Dedifferentiated amniotic fluid mesenchymal stem cell (primary cell): ENCODE measurements around the gene MAD1L1.

Experiments used
- DNase-seq: peaks from one replicate; pipeline ENCODE4 v3.0.0-alpha.2; 2016; ENCODE audit errors: extremely low spot score

The MAD1L1 gene

DNA sequence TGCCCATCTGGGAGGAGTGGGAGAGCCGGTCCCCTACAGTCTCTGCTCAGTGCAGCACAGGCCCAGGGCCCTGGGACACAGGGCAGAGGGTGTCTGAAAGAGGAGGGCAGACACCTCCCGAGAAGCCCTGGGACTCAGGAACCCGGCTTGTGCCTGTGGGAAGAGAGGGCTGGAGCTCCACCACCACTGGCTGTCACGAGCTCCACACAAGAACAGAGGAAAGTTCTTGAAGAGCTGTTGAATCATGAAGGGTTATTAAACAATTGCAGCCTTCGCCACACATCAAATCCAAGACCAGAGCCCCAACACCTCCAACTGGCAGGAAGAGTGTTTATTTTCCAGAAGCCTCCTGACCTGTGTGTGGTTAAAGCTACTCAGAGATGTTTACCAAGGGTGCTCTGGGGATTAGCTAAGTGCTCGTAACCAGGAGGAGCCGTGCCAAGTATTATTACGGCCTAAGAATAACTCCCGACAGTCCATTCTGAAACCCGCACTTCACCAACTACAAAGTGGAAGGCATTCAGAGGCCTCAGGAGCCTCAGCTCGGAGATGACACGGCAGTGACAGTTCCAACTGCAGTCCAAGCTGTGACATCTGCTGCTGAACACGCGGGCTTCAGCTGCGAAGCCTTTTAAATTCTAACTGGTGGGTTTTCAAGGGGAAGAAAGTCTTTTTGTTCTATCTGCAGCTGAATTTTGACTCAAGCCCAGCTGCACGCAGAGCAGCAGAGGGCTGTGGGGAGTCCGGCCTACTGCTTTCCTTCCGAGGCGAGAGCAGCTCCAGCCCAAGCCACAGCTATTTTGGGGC lies 75.1 kb downstream of the MAD1L1 start:
- no peak for DNase-seq

DNA sequence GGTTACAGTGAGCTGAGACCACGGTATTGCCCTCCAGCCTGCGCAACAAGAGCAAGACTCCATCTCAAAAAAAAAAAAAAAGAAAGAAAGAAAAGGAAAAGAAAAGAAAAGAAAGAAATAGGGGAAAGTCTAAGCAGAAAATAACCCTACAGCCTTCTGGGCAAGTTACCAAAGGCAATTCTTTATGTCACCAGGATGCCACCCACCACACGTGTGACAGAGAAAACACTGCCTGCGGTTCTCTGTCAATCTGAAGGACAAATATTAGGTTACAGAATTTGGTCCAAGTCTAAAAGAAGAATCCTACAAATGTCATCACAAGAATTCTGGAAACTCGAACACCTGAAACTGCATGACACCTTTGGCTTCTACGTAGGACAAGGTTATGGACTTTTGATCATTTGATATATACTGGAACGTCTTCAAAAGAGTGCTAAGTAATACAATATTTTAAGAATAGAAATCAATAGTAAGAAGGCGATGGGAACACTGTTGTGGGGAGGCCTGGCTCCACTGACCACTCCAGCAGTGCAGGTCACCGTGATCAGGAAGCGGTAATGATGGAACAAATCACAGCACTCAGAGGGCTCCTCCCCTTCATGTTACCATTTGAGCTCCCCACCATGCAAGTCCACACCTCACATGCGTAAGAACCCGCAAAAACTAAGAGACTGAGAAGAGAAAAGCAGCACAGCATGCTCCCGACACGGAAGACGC lies 75.8 kb downstream of the MAD1L1 start:
- DNase-seq = no peak

DNA sequence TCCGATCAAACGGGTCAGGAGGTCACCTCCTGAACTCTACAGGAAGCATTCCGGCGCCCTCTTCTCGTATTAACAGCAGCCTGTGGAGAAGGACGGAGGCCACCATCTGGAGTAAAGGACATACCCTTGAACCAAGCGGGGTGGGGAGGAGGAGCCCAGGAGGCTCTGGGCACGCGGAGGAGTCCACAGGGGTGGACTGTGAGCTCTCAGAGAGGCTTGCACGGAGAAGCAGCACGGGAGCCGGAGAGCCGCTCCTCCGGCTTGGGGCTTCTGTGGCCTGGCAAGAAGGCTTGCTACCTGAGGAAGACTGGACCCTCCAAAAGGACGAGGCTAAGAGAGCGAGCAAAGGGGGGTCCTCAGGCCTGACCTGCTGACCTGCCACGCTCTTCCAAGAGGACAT lies 77.9 kb downstream of the MAD1L1 start:
- DNase-seq = no peak

DNA sequence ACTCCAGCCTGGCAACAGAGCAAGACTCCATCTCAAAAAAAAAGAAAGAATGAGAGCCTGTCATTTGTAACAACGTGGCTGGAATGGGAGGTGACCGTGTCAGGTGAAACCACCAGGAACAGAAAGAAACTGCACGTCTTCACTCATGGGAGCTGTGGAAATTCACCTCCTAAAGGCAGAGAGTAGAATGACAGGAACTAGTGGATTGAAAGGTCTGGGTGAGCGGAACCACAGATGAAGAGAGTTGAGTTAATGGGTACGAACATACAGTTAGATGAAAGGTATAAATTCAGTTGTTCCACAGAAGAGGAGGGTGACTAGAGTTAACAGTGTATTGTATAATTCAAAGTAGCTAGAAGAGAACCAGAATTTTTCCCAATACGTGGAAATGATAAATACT lies 78.6 kb downstream of the MAD1L1 start:
- DNase-seq = no peak

DNA sequence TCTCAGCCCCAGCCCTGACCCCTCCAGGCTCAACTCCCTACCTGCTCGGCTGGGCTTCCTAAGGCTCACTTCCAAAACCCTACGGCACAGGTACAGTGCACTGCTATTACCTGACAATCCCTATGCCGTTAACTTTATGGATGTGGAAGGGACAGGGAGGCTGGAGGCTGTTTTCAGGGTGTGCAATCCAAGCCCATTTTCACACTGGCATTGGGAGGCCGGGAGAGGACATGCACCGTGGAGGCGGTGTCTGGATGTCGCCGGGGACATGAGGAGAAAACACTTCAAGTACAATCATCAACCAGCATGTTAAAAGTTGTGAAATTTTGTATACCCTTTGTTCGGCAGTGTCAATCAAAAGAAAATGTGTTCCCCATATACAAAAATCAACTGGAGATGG lies 80.1 kb downstream of the MAD1L1 start:
- DNase-seq = no peak

DNA sequence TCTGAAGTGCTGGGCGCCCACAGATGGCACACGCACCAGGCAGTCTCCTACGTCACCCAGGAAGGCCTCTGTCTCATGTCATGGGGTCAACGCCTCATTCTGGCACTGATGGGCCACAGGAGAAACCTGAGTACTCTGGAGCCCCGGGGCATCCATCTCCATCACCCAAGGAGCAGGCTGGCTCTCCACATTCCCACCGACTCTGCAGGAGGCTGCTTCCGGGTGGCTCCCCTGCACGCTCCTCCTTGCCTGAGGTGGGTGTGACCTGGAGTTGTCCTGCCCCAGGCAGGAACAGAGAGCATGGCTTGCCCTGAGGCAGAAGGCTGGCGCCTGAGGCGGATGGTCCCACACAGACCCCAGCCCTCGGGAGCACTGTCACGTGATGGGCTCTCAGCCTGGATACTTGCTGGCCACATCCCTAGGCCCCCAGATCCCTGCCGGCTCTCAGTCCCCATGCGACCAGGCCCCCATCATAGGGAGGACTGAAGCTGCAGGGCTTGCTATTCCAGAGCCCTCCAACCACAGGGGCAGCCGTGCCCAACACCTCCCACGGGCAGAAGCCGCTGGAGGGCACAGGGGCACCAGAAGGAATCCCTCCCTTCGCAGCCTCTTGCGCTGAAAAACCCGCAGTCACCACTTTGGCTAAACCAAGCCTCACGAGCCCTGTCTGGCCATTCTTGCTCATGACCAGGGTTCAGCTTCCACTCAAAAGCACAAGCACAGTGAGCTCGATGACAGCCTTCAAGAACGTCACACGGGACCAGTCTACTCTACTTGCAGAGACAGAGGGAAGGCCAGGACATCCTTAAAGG lies 80.7 kb downstream of the MAD1L1 start:
- no peak for DNase-seq

DNA sequence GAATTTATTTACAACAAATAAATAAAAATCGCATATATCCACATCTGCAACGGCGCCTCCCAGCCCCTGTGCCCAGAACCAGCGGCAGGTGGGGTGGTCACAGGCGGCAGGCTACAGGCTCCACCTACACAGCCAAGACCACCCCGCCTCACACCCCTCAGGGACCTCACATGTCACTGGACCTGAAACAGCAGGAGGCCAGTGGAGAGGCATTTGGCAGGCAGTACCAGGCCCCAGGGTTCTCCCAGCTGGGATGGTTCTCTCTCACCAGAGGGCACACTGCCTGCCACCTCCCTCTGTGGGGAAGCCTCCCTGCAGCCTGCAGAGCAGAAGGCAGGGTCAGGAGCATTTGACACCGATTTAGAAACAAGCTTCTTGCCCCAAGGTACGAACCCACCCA lies 81.5 kb downstream of the MAD1L1 start:
- no peak for DNase-seq

DNA sequence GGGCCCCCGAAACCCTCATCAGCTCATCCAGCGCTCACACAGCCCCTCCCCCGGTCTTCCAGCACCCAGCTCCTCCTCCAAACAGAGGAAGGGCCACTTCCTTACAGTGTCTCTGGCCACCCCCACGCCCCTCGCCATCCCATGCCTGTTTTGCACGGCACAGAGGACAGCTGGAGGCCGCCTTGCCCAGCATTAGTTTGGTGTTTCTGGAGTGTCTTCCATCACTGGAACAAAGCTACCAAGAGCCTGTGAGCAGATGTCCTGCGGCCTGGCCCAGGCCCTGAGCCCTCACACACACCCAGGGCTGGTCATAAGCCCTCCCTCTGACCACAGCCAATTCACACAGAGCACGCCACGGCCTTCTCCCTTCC lies 82.3 kb downstream of the MAD1L1 start:
- no peak for DNase-seq

DNA sequence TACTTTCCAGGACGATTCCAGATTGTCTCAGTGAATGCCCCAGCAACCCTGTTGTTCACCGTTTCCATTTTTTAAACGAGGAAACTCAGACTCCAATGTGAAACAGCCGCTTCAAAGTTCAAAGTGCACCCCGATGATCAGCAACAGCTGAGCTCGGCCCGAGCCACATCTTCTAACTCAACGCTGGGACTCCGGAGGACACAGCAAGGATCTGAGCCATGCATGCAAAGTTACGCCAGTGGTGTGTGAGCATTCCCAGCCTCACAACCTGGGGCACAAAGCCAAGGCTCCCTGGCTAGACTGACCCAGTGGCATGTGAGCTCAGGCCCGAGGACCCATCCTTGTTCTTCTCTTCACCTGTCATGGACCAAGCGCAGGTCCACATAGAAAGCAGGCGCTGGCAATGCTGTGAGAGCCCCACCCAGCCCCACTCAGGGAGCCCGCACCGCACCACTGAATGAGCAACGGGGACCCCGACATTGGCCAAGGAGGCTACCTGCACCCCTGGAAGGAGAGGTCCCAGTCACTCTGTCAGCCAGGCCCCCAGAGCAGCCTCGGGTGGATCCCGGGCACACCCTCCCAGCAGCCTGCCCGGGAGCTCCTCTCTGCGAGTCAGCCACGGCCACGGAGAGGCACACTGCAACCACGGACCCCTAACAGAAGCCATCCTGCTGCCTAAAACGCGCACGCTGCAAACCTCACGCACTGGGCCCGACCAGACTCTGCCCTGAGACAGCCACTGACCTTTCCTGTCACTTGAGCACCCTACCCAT lies 82.9 kb downstream of the MAD1L1 start:
- DNase-seq = no peak

DNA sequence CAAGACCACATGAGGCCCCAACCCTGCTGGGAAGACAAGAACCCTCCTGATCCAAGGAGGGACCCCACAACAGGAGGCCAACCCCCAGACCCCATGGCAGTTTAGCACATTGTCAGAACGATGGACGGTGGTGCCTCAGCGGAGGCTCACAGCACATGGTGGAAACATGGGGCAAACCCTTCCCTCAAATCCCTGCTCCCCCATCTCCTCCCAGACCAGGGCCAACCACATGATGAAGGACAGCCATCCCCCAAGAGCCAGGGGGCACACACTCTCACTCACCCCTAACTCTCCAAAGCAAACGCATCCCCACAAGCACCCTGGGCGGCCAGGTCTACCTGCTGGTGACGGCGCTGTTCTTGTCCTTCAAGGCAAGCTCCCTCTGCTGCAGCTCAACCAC lies 83.9 kb downstream of the MAD1L1 start:
- no peak for DNase-seq

DNA sequence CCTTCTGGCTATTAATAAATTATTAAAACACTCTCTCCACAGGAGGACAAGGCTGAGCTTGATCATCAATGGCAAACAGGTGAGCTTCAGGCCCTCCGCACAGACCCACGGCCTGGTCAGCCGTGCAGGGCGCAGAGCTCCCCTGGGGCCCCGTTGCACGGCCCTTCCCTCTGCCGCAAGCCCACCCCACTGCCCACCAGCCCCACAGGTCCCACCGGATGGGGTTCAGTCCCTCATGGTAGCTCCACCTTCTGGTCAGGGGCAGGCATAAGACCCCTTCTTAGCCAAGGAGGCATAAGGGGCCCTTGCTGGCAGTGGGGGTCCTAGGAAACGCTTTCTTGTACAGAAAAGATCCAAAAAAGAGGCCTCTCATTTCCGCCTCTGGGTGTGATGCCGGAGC lies 84.6 kb downstream of the MAD1L1 start:
- no peak for DNase-seq

DNA sequence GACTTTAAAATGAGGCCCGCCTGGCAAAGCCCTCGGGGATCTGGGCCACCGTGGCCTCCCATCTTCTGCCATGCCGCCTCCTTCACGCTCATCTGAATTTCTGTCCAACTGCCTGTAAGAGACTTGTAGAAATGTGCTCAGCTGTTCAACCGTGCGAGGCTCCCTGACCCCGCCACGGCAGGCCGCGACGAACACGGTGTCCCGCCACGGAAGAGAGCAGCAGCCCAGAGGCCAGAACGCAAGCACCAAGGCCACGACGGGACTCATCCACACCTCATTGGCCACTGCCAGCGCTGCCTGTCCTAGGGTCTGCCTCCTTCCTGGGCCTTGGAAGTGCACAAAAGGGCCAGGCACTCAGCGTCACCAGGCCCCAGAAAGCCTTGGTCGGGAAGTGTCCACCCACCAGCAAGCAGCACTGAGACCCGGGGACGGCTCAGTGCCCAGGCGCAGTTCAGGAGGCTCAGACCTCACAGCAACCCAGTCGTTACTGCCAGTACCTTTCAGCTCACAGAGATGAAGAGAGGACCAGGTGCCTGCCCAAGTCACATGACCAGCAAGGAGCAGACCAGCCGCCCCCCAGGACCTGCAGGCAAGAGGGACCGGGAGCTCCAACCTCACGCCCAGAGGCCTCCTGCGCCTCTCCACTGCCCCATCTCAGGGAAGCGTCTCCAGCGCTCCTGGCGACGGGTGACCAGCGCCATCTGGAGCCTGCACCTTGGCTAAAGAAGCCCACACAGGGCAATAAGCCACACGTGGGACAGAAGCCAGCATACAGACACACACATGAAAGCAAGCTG lies 85.9 kb downstream of the MAD1L1 start:
- DNase-seq = no peak

DNA sequence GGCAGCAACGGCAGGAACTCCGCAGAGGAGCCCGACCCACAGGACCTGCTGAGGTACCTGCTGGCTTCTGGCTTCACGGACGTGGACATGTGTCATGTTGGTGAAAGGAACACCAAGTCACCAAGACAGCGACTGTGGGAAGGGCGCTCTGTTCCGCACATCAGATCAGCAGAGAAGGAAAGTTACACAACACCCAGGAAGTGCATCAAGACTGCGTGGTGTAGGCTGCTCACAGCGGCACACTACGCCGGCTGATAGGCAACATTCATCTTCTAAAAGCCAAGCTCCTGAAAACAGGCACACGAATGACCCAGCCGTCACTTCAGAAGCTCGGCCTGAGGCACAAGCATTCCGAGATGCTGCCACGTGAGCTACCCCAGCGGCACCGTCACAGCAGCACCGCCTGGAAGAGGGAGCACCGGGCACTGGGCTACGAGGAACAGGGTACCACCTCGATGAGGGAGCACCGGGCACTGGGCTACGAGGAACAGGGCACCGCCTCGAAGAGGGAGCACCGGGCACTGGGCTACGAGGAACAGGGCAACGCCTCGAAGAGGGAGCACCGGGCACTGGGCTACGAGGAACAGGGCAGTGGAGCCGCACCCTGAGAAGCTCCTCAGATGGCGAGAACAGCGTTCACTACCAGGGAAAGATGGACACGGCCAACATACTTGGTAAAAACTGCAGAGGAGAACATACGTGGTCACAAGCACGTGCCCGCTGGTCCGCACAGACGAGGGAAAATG lies 86.7 kb downstream of the MAD1L1 start:
- DNase-seq = no peak

DNA sequence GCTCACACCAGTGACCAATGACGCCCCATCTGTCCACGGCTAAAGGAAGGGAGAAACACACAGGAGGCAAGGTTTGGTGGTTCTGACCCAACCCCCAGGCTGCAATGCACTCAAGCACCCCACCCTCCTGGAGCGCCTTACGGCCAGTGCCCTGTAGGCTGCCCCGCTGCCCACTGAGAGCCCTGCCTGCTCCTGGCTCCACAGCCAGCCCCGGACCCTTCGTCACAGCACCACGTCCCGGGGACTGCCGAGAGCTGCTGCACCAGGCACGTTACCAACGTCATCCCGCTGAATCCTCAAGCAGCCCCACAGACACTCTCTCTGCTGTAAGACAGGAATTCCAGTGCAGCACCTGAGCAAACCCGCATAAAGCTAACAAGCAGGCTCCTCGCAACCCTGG lies 87.8 kb downstream of the MAD1L1 start:
- DNase-seq = no peak

DNA sequence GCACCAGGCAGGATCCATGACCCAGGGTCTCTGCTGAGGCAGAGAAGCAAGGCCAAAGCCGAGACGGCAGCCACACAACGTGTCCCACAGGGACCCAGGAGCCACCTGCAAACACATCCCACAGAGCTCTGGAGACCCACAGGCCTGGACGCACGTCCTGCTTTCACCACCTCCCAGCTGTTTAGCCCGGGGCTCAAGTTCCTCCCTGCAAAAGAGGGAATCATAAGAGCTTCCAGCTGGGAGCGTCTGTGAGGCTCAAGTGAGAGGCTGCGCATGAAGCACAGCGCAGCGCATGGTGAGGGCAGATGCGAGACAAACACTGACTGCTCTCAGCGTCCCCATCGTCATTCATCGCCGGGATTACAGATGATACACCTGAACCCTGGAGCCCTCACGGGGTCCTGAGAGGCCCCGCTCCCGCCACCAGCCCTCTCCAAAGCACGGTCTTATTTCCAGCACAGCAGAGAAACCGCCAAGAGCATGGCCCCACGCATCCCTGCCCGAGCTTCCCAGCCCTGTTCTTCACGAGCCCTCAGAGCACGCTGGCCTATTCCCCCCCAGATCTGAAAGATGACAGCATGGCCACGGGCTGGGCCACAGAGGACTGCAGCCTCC lies 88.7 kb downstream of the MAD1L1 start:
- DNase-seq = no peak

DNA sequence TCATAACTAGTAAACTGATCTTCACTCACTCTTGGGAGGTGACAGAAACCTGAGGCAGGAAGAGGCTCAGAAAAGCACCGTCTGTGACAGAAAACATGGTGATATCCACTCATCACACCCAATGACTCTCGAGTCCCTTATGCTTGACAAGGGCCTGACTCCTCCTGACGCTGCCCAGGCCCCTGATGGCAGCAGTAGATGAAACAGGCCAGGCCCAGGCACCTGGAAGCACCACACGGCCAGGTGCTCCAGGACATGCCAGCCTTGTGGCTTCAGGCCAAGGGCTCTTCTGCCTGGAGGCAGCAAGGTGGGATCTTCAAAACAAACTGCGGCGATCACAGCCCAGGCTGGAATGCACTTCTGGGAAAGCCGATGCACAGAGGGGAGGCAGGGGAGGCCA lies 89.3 kb downstream of the MAD1L1 start:
- no peak for DNase-seq

DNA sequence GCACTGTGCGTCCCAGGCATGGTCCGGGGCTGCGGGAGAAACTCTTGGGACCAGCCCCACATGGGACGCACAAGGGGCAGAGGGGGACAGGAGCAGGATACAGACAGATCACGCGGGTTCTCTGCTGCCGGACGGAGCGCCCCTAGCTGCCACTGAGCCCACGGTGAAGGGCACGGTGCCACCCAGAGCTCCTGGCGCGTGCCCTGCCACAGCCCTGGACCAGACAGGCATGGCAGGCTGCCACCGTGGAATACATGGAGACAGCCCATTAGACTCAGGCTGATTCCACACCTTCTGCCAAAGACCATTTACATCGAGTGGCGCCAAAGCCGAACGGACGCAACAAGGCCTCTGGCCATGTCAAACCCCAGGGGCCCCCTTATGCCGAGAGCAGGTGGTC lies 90.4 kb downstream of the MAD1L1 start:
- no peak for DNase-seq

DNA sequence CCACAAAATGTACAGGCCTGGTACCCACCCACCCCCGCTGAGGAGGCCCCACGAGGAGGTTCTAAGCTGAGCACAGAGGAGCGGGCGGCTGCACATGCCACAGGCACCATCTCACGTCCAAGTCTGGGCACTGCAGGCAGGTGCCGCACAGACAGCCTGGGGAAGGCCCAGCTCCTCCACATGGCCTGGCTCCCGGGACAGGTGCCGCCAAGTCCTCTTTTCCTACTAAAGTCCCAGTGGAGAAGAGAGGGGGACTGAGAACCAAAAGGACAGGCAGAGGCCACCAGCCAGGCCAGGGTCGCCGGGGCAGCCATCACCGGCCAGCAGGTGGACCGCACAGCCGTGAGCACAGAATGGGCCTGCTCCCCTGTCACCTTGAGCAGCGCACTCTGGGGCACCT lies 91.1 kb downstream of the MAD1L1 start:
- DNase-seq = no peak

DNA sequence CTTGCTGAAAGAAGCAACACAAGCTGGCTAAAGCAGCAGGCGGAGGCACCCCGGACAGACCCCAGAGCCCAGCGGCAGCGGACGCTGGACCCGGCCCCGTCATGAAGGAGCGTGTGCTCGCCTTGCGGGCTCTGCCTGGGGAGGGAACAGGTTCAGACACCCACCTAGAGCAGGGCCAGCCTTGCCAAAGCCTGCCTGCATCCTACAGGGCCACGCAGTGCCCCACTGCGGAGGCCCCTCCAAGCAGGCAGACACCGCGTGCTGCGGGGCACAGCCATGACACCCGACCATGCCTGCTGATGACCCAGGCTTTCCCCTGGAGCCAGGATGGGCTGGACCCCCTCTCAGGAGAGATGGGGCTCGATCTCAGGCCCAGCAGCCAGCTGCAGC lies 91.7 kb downstream of the MAD1L1 start:
- DNase-seq = no peak
